GM18502 (cell line): ENCODE results near the gene LGALS1.
A peak's percentile ranks its signal among the peaks of the same experiment; 100 is the strongest.

Experiments
- ATAC-seq: cut with Tn5 transposase; IDR thresholded peaks from one replicate; pipeline ENCODE4 v1.9.1; 2021; ENCODE audit warnings: mild to moderate bottlenecking; ENCODE audit not compliant: unreplicated experiment, poor library complexity

The LGALS1 gene

DNA sequence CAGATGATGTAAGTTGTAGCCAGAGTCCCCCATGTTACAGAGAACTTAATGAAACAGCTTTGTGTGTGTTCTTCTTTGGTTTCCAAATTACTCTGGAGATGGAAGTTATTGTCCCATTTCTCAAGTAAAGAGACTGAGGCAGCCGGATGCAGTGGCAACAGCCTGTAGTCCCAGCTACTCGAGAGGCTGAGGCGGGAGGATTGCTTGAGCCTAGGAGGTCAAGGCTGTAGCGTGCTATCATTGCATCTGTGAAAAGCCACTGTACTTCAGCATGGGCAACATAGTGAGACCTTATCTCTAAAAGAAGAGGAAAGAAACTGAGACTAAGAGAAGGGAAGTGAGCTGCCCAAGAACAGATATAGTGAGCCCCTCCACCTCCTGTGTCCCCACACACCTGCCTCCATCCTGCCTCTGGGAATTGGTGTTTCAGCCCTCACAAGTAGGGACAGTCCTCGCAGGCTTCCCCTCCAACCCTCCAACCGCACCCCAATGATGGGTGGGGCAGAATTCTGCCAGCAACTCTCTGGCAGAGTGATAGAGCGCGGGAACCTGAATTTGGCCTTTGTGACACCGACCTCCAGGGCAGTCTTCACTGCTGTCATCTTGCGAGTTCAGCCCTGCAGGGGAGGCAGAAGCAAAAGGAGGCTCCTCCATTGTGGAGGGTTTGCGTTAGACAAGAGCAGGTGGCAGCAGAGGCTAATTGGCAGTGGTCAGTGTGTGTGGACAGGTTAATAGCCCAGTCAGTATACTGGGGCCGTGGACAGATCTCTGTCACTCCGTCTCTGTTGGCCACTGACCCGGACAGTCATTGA, 15.3 kb upstream of the LGALS1 start:
- ATAC-seq = no peak

GRCh38 chr22:37660709-37661045, 14.8 kb upstream of the LGALS1 start:
- no peak for ATAC-seq

- no peak for ATAC-seq
Observed at GRCh38 chr22:37661160-37661924, 14.1 kb upstream of the LGALS1 start.

- no peak for ATAC-seq
Observed at GRCh38 chr22:37662039-37662438, 13.4 kb upstream of the LGALS1 start.

- ATAC-seq = no peak
Observed at GRCh38 chr22:37663521-37664140, 11.8 kb upstream of the LGALS1 start.

DNA sequence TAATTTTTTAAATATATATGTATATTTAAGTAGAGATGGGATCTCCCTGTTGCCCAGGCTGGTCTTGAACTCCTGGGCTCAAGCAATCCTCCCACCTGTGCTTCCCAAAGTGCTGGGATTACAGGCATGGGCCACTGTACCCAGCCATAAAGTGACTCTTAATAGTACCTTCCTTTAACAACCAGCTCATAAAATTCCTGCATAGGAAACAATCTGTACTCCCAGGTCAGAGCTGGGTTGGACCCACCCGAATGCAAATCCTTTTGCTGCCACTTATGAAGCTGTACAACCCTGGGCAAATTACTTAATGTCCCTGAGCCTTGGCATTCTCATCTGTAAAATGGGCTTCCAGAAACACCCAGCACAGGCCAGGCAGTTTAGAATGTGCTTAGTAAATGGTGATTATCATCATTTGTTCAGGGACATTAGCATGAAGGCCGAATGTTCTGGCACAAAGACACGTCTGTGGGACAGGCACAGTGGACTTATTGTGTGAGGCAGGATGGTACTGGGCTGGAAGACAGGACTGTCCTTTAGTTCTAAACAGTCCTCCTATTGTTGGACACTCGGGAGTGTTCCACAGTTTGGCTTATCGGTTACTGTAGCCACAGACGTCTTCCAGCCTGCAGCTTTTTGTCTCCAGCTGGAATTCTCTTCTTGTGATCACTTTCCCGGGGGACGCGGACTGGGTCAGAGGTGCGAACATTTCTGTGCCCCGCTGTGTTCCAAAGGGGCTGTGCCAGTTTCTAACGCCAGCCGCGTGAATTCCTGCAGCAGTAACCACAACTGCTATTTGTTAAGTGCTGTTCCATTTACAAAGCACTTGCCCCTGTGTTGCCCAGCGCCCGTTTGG, 11.0 kb upstream of the LGALS1 start:
- ATAC-seq = no peak

- no peak for ATAC-seq
Observed at GRCh38 chr22:37665487-37665886, 9.9 kb upstream of the LGALS1 start.

GRCh38 chr22:37669586-37669985, 5.8 kb upstream of the LGALS1 start:
- ATAC-seq = no peak

DNA sequence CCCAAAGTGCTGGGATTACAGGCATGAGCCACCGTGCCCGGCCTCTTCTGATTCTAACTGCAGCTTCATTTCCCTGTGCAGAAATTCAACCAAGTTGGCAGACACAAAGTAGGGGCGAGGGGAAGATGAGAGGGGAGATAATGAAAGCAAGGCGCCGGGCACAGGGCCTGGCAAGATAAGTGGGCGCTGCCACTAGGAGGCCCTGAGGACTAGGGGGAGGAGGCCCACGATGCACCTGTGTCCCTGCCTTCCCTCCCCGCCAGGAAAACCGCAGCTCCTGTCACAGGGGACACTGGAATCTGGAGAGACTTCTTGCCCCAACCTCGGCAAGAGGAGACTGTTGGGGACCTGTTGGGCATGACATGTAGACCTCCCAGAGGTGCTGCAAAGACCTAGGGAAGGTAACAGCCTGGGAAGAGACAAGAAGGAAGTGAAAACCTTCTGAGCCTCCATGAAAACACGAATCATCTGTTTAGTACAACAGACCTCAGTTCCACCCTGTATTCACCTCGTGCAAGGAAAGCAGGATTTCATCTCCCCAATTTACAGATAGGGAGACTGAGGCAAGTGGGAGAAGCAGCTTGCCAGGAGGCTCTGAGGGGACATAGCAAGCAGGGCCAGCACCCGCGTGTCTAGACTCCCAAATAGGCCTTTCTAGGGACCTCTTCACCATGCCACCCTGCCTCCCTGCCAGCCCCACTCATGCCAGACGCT, 3.1 kb upstream of the LGALS1 start:
- ATAC-seq = no peak

DNA sequence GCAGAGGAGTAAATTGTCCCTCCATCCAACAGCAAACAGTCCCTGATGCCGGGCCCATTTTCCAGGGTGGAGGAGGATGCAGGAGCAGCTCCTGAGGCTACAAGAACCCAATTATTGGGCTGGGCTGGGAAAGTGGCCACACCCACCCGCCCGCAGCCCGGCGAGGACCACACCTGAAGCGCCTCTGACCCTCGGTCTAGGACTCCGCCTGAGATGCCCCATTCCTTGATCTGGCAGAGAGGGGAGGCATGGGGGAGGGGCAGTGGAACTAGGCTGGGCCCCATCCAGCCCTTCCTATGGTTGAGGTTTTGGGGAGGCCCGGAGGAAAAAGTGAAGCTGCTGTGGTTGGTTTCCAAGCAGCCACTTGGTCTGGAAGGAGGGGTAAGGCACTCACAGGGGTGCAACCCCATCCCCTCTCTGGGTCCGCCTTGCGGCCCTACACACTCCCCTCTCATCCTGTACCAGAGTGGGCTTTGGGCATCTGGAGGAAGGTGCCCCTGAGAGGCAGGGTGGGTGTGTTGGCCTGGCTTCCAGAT, 2.4 kb upstream of the LGALS1 start:
- ATAC-seq = no peak

DNA sequence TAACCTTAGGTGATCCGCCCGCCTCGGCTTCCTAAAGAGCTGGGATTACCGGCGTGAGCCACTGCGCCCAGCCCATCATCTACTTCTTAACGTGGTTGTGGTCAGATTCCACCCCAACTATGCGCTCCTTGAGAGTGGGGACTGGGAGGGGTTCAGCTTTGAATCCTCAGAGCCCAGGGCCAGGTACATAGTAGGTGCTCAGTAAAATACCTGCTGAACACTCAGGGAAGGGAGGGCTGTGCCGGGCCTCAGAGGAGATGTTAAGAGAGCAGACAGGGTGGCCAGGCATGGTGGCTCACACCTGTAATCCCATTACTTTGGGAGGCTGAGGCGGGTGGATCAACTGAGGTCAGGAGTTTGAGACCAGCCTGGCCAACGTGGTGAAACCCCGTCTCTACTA, 1.2 kb upstream of the LGALS1 start:
- ATAC-seq = no peak

GRCh38 chr22:37675930-37676735, 697 bp downstream of the LGALS1 start:
- ATAC-seq = no peak

GRCh38 chr22:37676736-37677492, 1.5 kb downstream of the LGALS1 start:
- ATAC-seq = peak; percentile 47

DNA sequence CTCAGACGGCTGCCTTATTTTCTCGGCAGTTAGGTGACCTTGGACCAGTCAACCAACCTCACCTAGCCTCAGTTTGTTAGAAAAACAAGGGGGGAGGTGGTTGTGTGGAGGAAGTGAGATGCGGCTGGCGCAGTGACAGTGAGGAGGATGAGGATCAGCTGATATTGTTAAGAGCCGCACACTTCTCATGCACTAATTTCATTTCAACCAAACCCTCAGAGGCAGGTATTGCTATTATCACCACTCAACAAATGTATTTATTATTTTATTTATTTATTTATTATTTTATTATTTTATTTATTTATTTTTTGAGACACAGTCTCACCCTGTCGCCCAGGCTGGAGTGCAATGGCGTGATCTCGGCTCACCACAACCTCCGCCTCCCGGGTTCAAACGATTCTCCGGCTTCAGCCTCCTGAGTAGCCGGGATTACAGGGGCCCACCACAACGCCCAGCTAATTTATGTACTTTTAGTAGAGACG, 2.1 kb downstream of the LGALS1 start:
- peak; percentile 2 for ATAC-seq

DNA sequence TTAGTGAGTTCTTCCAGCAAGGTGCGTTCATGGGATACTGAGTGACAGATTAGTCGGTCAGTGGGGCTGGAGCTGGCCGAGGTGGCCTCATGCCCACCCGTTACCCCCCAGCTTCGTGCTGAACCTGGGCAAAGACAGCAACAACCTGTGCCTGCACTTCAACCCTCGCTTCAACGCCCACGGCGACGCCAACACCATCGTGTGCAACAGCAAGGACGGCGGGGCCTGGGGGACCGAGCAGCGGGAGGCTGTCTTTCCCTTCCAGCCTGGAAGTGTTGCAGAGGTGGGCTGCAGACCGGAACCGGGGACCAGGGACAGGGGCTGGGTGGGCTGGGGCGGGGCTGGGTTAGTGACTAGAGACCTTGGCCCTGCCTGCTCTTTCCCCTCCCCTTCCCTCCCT, 2.9 kb downstream of the LGALS1 start:
- no peak for ATAC-seq

DNA sequence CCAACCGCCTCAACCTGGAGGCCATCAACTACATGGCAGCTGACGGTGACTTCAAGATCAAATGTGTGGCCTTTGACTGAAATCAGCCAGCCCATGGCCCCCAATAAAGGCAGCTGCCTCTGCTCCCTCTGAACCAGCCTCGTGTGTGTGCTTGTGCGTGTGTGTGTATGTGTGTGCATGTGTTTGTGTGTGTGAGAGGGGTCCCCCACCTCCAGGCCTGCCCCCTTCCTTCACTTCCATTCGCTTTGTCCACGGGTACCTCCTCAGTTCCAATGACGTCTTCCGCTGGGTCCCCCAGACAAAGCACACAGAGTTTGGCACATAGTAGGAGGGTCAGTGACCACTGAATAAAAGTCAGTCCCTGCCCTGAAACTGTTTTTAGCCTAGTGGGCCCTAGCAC, 4.2 kb downstream of the LGALS1 start:
- ATAC-seq = no peak

DNA sequence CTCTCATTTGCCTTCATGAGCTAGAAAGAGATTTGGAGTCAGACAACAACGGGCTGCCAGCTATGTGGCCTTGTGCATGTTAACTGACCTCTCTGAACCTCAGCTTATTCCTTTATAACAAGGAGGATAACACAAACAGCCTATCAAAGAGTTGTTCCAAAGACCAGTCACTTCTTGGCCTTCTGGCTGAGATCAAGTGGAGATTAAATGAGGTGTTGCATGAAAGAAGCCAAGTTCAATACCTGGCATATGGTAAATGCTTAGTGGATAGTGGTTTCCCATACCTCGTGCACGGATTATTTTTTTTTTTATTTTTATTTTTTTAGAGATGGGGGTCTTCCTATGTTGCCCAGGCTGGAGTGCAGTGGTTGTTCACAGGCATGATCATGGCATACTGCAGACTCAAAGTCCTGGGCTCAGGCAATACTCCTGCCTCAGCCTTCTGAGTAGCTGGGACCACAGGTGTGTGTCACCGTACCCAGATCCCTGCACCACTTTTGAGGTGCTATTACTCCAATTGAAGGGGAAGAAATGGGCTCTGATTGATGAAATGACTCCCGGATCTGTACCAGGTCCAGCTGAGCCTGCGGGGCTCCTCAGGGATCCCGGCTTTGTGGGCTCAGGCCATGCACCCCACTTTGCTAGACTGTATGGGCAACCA, 4.9 kb downstream of the LGALS1 start:
- no peak for ATAC-seq
